ENCODE results near the gene GLE1.
"Not testable (repeated sequence)": the region's sequence is repeated elsewhere in the genome, so short reads cannot be mapped to it uniquely, and the experiment has no call there.

GLE1 gene

DNA sequence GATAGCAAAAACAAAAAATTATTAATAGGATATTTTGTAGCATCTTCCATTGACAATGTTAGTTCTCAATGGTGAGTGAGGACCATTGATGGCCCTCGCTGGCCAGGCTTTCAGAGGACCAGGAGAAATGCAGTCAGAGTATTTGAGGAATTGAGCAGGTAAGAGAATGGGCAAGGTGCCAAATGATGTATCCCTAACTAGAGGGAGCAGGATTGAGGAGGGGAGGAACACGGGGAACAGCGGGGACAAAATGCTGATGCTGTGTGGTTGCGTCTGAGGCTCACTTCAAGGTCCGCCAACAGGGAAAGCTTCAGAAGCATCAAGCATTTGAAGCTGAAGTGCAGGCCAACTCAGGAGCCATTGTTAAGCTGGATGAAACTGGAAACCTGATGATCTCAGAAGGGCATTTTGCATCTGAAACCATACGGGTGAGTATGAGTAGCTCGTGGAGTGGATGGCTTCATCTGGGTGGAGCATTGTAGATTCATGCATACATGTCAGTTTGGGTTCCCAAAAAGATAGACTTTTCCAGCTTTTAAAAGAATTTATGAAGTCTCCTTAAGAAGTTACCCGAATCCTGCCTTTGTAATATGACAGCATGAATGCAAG is 64.1 kb downstream of the GLE1 start:
- DNase-seq (ENCODE audit: extremely low read depth, low read depth): no peak
- no peak for TF ChIP-seq CTCF (IDR thresholded peaks at IDR 0.05; ENCODE audit: low read depth, low read length, missing control alignments)
- no peak overlapping the region for H3K4me3 ChIP-seq (replicated peaks; ENCODE audit: low read depth, low read length)

DNA sequence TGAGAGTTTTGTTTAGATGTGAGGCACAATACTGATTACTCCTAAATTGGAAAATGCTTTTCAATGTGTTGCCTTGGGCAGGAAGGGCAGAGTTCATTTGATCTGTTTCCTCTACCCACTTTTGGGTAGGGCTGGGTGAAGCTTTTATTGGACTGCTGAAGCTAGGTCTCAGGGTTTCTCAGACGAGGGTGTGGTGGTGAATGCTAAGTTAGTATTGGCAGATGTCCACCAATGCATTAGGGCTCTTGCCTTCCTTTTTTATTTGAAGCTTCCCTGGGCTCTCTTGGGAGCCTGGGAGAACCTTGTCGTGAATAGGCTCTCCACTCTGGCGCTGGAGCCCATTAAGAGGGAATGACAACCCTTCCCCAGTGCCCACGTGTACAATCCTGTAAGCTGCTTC is 71.0 kb downstream of the GLE1 start:
- no peak for TF ChIP-seq CTCF (IDR thresholded peaks at IDR 0.05; ENCODE audit: low read depth, low read length, missing control alignments)
- H3K4me3 ChIP-seq (replicated peaks; ENCODE audit: low read depth, low read length): no peak overlapping the region
- DNase-seq (ENCODE audit: extremely low read depth, low read depth): no peak

DNA sequence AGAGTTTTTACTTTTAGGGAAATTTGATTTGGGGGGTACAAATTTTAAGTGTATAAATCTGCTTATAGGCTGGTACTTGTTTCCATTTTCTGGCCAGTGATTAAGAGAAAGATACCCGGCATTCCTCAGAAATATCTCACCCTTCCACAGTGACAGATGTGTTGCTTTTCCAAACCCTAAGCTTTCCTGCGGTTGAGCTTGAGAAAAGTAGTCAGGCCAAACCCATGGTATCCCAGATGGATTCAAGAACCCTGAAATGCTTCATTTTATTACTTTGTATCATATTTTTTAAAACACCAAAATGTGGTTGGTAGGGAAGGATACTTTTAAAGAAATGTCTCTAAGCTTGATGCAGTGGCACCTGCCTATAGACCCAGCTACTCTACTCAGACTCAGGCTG is 71.4 kb downstream of the GLE1 start:
- TF ChIP-seq CTCF (IDR thresholded peaks at IDR 0.05; ENCODE audit: low read depth, low read length, missing control alignments): no peak
- DNase-seq (ENCODE audit: extremely low read depth, low read depth): no peak
- H3K4me3 ChIP-seq (replicated peaks; ENCODE audit: low read depth, low read length): no peak overlapping the region

GRCh38 chr9:128577206-128577605 is 72.7 kb downstream of the GLE1 start:
- DNase-seq (ENCODE audit: extremely low read depth, low read depth): no peak
- H3K4me3 ChIP-seq (replicated peaks; ENCODE audit: low read depth, low read length): no peak overlapping the region
- no peak for TF ChIP-seq CTCF (IDR thresholded peaks at IDR 0.05; ENCODE audit: low read depth, low read length, missing control alignments)

- TF ChIP-seq CTCF (IDR thresholded peaks at IDR 0.05; ENCODE audit: low read depth, low read length, missing control alignments): no peak
- H3K4me3 ChIP-seq (replicated peaks; ENCODE audit: low read depth, low read length): no peak overlapping the region
- no peak for DNase-seq (ENCODE audit: extremely low read depth, low read depth)
Measured at GRCh38 chr9:128579194-128579593, 74.7 kb downstream of the GLE1 start.

GRCh38 chr9:128580731-128581130 is 76.2 kb downstream of the GLE1 start:
- H3K4me3 ChIP-seq (replicated peaks; ENCODE audit: low read depth, low read length): no peak overlapping the region
- DNase-seq (ENCODE audit: extremely low read depth, low read depth): no peak
- no peak for TF ChIP-seq CTCF (IDR thresholded peaks at IDR 0.05; ENCODE audit: low read depth, low read length, missing control alignments)

- DNase-seq (ENCODE audit: extremely low read depth, low read depth); H3K4me3 ChIP-seq (replicated peaks; ENCODE audit: low read depth, low read length): not testable (repeated sequence)
Measured at GRCh38 chr9:128585155-128585554, 80.6 kb downstream of the GLE1 start.

- H3K4me3 ChIP-seq (replicated peaks; ENCODE audit: low read depth, low read length); DNase-seq (ENCODE audit: extremely low read depth, low read depth): not testable (repeated sequence)
Measured at GRCh38 chr9:128586934-128587333, 82.4 kb downstream of the GLE1 start.
